Activated T-helper 1 cell treated with anti-CD3 and anti-CD28 coated beads, Interleukin-12 subunit alpha, Interleukin-12 subunit beta, Interleukin-2, Interleukin-4 antibody, amounts not matched to agents 30 ng/mL and 10 ng/mL and 1 ng/mL, durations not matched to agents 14 hours and 24 hours and 36 hours (primary cell): ENCODE data around the gene TCF12. TPM values are rescaled to one million over a fixed set of nuclear protein-coding genes. Genes with fewer than 3 reads are reported as not detected.

Experiments
- DNase-seq: peaks from one replicate; pipeline ENCODE4 v3.0.0; 2021; ENCODE audit warnings: low spot score
- H3K27ac Mint-ChIP-seq: one replicate; pipeline ENCODE4 v1.8.0; 2021; ENCODE audit warnings: mild to moderate bottlenecking, mixed read lengths
- H3K27me3 Mint-ChIP-seq: one replicate; pipeline ENCODE4 v1.8.0; 2022; ENCODE audit warnings: mild to moderate bottlenecking, moderate library complexity, mixed read lengths; ENCODE audit not compliant: insufficient read depth
- H3K36me3 Mint-ChIP-seq: one replicate; pipeline ENCODE4 v1.8.0; 2021; ENCODE audit warnings: low read depth, mixed read lengths
- H3K4me1 Mint-ChIP-seq: one replicate; pipeline ENCODE4 v1.8.0; 2021; ENCODE audit warnings: low read depth, mixed read lengths
- H3K4me3 Mint-ChIP-seq: one replicate; pipeline ENCODE4 v1.8.0; 2021; ENCODE audit warnings: mild to moderate bottlenecking, moderate library complexity, mixed read lengths
- H3K9me3 Mint-ChIP-seq: one replicate; pipeline ENCODE4 v1.8.0; 2021; ENCODE audit warnings: mixed read lengths
- intact Hi-C: fragments of 100-400 bp; cut with micrococcal nuclease; formaldehyde crosslinking; loops from one replicate; pipeline ENCODE4 v1.15.1; 2024
- total RNA-seq: library from RNA; stranded (reverse); gene quantifications from 2 replicates; pipeline ENCODE4 v1.2.3, GENCODE V29; 2022

Gene TCF12
- total RNA-seq, 1 donor from 2014 or later = 85.7 TPM

DNA sequence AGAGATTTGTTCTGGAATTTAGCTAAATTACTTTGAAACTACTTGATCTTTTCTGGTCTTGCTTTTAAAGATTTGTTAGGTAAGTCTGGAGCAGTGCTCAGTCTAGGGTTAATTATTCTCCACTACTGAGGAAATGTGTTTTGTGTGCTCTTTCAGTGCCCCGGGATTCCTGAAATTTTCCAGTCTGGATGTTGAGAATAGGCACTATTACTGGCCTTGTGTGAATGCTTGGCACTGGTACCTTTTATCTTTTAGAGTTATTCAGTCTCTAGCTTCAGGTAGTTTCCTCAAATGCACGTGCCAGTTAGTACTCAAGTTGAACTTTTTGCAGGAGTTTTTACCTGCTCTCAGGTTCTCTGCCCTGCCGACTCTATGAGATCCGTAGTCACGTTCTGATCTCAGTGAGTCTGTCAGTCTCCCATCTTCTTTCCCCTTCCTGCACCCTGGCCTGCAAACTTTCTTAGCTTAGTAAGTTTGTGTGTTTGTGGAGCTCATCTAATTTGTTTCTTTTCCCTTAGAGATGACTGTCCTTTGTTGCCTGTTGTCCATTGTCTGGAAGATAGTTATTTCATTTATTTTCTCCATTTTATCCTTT lies 39.5 kb downstream of the TCF12 start:
- H3K27ac Mint-ChIP-seq = no peak overlapping the region
- peaks cover 17% of the 10 kb centered on the region for H3K4me1 Mint-ChIP-seq
- no peaks in the 10 kb centered on the region for H3K27me3 Mint-ChIP-seq
- no peak overlapping the region for H3K4me3 Mint-ChIP-seq
- DNase-seq = no peak
- intact Hi-C loops = no loop called here
- peaks cover 20% of the 10 kb centered on the region for H3K9me3 Mint-ChIP-seq
- H3K36me3 Mint-ChIP-seq = peaks cover 13% of the 10 kb centered on the region

DNA sequence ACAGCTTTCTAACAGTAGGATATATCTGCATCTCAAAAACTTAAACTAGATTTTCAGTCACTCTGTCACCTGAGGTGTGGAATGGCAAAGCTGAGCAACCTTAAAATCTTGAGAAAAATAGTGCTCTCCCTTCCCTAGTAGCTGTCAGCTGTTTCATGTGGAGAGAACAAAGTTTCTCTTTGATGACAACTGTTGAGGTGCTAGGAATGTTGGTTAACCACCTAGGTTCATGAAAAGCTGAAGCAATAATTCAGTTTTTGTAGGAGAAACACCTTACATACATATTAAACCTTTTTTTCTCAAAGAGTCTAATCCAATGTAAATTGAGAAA lies 40.8 kb downstream of the TCF12 start:
- Mint-ChIP-seq H3K36me3 (peaks cover 13% of the 10 kb centered on the region), H3K4me1 (peaks cover 29% of the 10 kb centered on the region), H3K4me3 (no peak overlapping the region), H3K9me3 (peaks cover 19% of the 10 kb centered on the region), H3K27ac (no peak overlapping the region), H3K27me3 (no peaks in the 10 kb centered on the region)
- intact Hi-C loops = no loop called here
- no peak for DNase-seq

DNA sequence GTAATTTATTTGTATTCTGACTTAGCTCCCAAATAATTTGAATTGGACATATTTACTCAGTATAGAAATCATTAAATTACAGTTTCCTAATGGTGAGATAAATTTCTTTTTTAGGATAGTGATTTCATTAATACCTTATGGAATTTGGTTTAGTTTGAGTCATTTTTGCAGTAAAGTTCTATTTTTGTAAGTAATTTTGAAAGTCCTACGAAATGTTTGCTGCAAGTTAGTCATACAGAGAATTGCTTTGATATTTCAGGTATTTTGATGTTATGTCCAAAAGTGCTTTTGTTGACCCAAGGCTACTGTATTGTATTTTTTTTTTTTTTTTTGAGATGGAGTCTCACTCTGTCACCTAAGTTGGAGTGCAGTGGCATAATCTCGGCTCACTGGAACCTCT lies 41.7 kb downstream of the TCF12 start:
- Mint-ChIP-seq H3K36me3 (peaks cover 8% of the 10 kb centered on the region), H3K9me3 (peaks cover 11% of the 10 kb centered on the region), H3K4me1 (peaks cover 32% of the 10 kb centered on the region), H3K27me3 (no peaks in the 10 kb centered on the region), H3K27ac (no peak overlapping the region), H3K4me3 (no peak overlapping the region)
- intact Hi-C loops = no loop called here
- no peak for DNase-seq

DNA sequence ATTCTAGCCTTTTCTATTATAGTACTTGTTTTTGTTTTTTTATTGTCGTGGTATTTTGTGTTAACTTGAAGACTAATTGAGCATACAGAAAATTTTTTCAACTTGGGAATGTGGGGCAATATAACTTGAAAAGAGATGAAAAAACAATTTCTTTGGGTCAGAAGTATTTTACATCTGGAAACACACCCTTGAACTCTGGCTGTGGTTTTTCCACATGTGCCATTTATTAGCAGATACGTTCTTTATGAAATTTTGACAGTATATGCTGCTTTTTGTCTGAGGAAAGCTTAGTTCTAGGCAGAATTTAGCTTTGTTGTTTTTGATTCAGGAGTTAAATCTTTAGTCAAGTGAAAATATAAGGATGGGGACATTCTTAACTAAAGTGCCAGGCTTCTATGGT lies 44.7 kb downstream of the TCF12 start:
- Mint-ChIP-seq H3K4me1 (peaks cover 29% of the 10 kb centered on the region), H3K36me3 (no peaks in the 10 kb centered on the region), H3K4me3 (no peak overlapping the region), H3K9me3 (no peaks in the 10 kb centered on the region), H3K27ac (no peak overlapping the region), H3K27me3 (no peaks in the 10 kb centered on the region)
- intact Hi-C loops = no loop called here
- no peak for DNase-seq

DNA sequence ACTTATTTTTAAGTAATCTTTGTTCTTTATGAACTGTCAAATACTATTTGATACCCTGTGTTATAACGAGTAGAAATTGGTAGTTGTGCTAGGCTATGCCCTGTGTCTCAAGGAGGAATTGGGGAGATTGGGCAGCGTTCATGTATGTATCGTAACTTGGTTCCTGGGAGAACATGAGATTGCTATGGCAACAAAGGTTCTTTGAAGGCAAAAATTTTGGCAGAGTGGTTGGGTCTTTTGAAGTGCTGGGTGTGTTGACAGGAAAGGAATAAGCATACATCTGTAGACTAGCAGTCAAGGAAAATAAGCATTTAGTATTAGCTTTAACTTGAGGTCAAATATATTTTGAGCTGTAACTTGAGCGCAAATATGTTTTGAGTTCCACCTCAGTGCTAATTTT lies 45.3 kb downstream of the TCF12 start:
- no peaks in the 10 kb centered on the region for H3K36me3 Mint-ChIP-seq
- H3K4me3 Mint-ChIP-seq = no peak overlapping the region
- H3K27me3 Mint-ChIP-seq = no peaks in the 10 kb centered on the region
- H3K9me3 Mint-ChIP-seq = no peaks in the 10 kb centered on the region
- no peak overlapping the region for H3K27ac Mint-ChIP-seq
- intact Hi-C loops = loop anchor here (2.0 kb wide), 1 partner anchor 45 kb away; the partner anchor contains the start of gene TCF12
- peaks cover 26% of the 10 kb centered on the region for H3K4me1 Mint-ChIP-seq
- DNase-seq = no peak

DNA sequence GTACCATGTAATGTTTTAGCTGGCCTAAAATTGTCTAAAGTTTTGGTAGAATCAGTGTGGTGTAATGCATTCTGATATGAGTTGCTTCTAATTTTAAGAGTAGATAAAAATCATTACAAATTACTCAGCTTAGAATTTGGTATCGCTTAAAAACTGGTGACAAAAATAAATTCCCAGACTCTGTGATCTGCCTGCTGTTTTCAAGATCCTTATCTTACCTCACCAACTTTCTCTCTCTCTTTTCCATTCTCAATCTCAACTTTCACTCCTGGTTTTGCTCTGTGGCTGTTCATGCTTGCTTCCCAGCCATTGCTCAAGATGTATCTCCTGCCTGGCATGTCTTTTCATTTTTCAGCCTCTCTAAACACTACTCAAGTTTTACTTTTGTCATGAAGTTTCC lies 45.7 kb downstream of the TCF12 start:
- Mint-ChIP-seq H3K27ac (peak overlapping the region; percentile 32), H3K27me3 (no peaks in the 10 kb centered on the region), H3K4me3 (no peak overlapping the region), H3K36me3 (no peaks in the 10 kb centered on the region), H3K9me3 (no peaks in the 10 kb centered on the region), H3K4me1 (peaks cover 26% of the 10 kb centered on the region)
- no peak for DNase-seq
- intact Hi-C loops = loop anchor here (2.0 kb wide), 1 partner anchor 45 kb away; the partner anchor contains the start of gene TCF12

DNA sequence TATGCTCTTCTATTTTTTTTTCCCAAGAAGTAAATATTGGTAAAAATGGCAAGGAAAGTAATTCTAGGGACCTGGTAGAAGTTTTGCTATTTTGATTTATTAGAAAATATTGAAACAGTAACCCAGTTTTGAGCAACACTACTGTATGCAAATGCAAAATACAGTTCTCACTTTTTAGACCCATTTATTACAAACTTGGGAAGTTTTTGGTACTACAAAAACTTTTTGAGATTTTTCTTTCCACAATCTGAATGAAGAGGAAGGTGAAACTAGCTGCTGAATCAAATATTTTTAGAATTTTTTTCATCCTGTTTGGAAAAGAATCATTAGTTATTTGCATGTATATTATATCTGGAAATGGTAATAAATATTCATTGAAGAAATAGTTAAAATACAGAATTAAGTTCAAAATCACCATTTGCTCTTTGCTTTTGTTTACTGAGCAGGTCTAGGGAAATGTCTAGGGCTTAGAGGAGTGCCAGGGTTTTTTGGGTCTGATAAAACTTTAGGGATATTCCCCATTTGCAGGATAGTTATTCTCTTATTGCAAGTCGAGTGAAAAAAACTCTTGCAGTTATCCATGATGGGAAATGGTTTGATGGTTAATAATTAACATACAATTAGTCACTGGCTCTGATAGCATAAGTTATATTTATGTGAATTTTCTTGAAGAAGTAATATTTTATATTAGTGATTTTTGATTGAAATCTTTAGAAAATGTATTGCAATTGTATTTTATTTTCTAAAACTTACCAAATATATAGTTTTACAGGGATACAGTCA lies 47.0 kb downstream of the TCF12 start:
- intact Hi-C loops = loop anchor here (2.0 kb wide), 1 partner anchor 47 kb away; the partner anchor contains the start of gene TCF12
- H3K4me1 Mint-ChIP-seq = peaks cover 31% of the 10 kb centered on the region
- H3K27me3 Mint-ChIP-seq = no peaks in the 10 kb centered on the region
- no peak overlapping the region for H3K4me3 Mint-ChIP-seq
- no peak for DNase-seq
- H3K36me3 Mint-ChIP-seq = peaks cover 5% of the 10 kb centered on the region
- no peaks in the 10 kb centered on the region for H3K9me3 Mint-ChIP-seq
- no peak overlapping the region for H3K27ac Mint-ChIP-seq

DNA sequence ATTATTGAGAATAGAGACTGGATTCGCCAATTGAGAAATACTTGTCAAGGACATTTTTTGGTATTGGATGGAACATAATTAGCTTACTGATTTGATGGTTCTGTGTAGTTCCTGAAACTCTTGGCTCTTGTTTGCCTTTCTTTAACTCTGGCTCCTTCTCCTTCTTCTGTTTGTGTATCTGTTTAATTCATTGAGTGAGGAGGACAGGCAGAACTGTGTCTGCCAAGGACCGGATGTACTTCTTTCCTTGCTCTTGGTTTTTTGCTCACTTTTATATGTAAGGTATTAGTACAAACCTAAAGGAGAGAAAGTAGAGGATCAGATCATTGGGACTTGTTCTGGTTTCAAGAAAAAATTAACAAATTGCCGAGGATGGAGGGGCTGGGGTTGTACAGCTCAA lies 48.9 kb downstream of the TCF12 start:
- DNase-seq = no peak
- Mint-ChIP-seq H3K9me3 (no peaks in the 10 kb centered on the region), H3K27me3 (no peaks in the 10 kb centered on the region), H3K4me3 (no peak overlapping the region), H3K4me1 (peaks cover 31% of the 10 kb centered on the region), H3K27ac (no peak overlapping the region), H3K36me3 (peaks cover 5% of the 10 kb centered on the region)
- intact Hi-C loops = no loop called here

DNA sequence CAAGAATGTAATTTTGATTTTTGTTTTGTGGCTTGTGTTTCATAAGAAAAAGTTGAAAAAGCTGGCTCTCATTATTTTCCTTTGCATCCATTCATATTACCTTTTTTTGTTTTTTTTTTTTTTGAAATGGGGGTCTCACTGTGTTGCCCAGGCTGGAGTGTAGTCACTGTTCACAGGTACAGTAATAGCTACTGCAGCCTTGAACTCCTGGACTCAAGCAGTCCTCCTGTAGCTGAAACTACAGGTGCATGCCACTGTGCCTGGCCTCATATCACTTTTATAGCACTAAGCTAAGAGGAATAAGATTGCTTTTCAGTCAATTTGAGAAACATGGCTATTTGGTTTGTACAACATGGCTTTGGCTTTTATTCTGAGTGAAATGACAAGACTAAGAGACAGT lies 49.8 kb downstream of the TCF12 start:
- DNase-seq = no peak
- peaks cover 29% of the 10 kb centered on the region for H3K4me1 Mint-ChIP-seq
- H3K36me3 Mint-ChIP-seq = peaks cover 5% of the 10 kb centered on the region
- intact Hi-C loops = no loop called here
- H3K27ac Mint-ChIP-seq = no peak overlapping the region
- no peaks in the 10 kb centered on the region for H3K9me3 Mint-ChIP-seq
- no peaks in the 10 kb centered on the region for H3K27me3 Mint-ChIP-seq
- H3K4me3 Mint-ChIP-seq = no peak overlapping the region

DNA sequence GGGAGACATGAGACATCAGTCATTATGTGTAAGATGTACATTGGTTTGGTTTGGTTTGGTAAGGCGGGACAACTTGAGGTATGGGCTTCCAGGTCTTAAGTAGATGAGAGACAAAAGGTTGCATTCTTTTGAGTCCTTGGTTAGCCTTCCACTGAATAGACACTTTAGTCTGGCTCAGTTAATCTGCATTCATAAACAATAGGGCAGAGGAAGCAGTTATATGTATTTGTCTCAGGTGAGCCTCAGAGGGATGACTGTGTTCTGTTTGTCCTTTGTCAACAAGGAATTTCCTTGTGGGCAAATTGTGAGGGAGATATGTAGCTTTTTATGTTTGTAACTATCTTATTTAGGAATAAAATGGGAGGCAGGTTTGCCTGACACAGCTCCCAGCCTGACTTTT lies 50.4 kb downstream of the TCF12 start:
- Mint-ChIP-seq H3K27me3 (no peaks in the 10 kb centered on the region), H3K36me3 (peaks cover 5% of the 10 kb centered on the region), H3K9me3 (no peaks in the 10 kb centered on the region), H3K4me1 (peaks cover 29% of the 10 kb centered on the region), H3K4me3 (no peak overlapping the region), H3K27ac (no peak overlapping the region)
- intact Hi-C loops = no loop called here
- no peak for DNase-seq

DNA sequence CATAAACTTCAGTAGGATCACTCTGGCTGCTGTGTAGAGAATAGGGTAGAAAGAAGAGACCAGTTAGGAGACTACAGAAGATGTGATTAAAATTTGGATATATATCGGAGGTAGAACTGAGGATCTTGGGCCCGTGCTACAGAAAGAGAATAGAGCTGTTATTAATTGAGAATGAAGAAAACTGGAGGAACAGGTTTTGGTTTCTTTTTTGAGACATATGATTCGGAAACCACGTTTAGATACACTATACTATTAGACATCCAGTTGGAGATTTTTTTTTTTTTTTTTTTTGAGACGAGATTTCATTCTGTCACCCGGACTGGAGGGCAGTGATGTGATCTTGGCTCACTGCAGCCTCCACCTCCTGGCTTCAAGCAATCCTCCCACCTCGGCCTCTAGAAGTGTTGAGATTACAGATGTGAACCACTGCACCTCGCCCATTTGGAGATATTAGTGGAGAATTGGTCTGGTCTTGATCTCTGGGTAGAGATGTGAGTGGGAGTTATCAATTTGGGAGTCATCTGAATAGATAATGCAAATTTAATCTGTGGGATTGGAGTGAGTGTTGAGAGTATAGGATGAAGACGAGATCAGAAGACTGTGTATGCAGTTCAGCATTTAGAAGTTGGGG lies 50.9 kb downstream of the TCF12 start:
- Mint-ChIP-seq H3K4me1 (peaks cover 30% of the 10 kb centered on the region), H3K9me3 (no peaks in the 10 kb centered on the region), H3K36me3 (peaks cover 5% of the 10 kb centered on the region), H3K27ac (no peak overlapping the region), H3K4me3 (no peak overlapping the region), H3K27me3 (no peaks in the 10 kb centered on the region)
- intact Hi-C loops = no loop called here
- no peak for DNase-seq

DNA sequence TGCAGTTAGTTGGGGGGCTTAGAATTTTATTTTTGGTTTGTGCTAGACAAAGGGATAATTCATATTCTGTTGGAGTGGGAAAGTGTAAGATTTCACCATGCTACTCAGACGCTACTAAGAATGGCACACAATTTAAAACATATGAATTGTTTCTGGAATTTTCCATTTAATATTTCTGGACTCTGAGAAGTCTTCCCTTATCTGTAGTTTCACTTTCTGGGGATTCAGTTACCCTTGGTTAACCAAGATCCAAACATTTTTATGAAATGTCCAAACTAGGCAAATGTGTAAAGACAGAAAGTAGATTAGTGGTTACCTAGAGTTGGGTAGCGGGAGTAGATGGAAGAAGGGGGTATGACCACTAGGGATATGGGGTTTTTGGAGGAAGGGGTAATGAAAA lies 53.1 kb downstream of the TCF12 start:
- intact Hi-C loops = no loop called here
- H3K27me3 Mint-ChIP-seq = no peaks in the 10 kb centered on the region
- no peaks in the 10 kb centered on the region for H3K9me3 Mint-ChIP-seq
- H3K4me1 Mint-ChIP-seq = peaks cover 28% of the 10 kb centered on the region
- no peak for DNase-seq
- H3K4me3 Mint-ChIP-seq = no peak overlapping the region
- H3K27ac Mint-ChIP-seq = no peak overlapping the region
- peaks cover 5% of the 10 kb centered on the region for H3K36me3 Mint-ChIP-seq

DNA sequence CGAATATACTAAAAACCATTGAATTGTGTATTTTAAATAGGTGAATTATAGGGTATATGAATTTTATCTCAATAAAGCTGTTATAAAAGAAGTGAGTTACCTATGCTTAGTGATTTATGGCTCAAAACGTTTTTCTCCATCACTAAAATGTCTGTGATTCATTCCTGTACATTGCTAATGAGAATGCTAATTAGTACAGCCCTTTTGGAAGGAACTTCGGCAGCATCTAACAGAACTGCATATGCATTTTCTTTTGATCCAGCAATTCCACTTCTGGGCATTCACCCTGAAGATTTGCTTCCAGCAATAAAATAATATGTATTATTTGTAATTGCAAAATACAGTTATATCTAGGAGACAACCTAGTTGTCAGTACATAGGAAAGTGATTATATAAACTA lies 53.6 kb downstream of the TCF12 start:
- H3K4me3 Mint-ChIP-seq = no peak overlapping the region
- DNase-seq = no peak
- H3K27me3 Mint-ChIP-seq = no peaks in the 10 kb centered on the region
- H3K4me1 Mint-ChIP-seq = peaks cover 28% of the 10 kb centered on the region
- no peaks in the 10 kb centered on the region for H3K9me3 Mint-ChIP-seq
- no peak overlapping the region for H3K27ac Mint-ChIP-seq
- peaks cover 5% of the 10 kb centered on the region for H3K36me3 Mint-ChIP-seq
- intact Hi-C loops = no loop called here
